Measurements from ENCODE around the gene MAP3K14. TPM values are rescaled to one million over a fixed set of nuclear protein-coding genes. Genes with fewer than 3 reads are reported as not detected.

The MAP3K14 gene
- total and polyA plus RNA-seq, 2 experiments from 2014 or later = 2.3 to 3.0 TPM

DNA sequence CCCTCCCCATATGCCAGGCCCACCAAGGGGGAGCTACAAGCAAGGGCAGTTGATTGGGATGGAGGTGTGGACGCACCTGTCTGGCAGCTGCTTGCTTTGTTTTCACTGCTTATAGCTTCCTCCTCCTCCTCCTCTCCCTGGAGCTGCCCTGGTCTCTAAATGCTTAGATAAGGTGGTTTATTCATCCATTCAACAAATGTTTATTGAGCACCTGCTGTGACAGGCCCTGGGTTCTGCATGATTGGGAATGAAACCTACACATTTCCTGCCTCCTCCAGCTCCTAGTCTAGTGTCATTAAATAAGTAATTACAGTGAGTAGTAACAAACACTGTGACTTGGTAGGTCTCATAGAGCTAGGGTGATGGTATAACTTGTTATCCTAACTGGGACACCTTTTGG, 17.4 kb upstream of the MAP3K14 start:
- Histone ChIP-seq H3K79me2 (no peaks in the 10 kb centered on the region), H3K9me3 (ENCODE audit: low read depth) (no peaks in the 10 kb centered on the region), H4K20me1 (ENCODE audit: insufficient read depth, poor library complexity, severe bottlenecking) (no peaks in the 10 kb centered on the region), H3K4me1 (ENCODE audit: insufficient read depth) (no peaks in the 10 kb centered on the region), H3K9me2 (replicated peaks; ENCODE audit: insufficient read depth) (no peaks in the 10 kb centered on the region), H3K36me3 (replicated peaks; ENCODE audit: insufficient read depth, low read depth) (no peaks in the 10 kb centered on the region), H2AFZ (no peak overlapping the region), H3K27ac (no peak overlapping the region), H3K27me3 (no peaks in the 10 kb centered on the region), H3K4me2 (no peak overlapping the region), H3K4me3 (no peak overlapping the region)
- TF ChIP-seq, protein P1, sequence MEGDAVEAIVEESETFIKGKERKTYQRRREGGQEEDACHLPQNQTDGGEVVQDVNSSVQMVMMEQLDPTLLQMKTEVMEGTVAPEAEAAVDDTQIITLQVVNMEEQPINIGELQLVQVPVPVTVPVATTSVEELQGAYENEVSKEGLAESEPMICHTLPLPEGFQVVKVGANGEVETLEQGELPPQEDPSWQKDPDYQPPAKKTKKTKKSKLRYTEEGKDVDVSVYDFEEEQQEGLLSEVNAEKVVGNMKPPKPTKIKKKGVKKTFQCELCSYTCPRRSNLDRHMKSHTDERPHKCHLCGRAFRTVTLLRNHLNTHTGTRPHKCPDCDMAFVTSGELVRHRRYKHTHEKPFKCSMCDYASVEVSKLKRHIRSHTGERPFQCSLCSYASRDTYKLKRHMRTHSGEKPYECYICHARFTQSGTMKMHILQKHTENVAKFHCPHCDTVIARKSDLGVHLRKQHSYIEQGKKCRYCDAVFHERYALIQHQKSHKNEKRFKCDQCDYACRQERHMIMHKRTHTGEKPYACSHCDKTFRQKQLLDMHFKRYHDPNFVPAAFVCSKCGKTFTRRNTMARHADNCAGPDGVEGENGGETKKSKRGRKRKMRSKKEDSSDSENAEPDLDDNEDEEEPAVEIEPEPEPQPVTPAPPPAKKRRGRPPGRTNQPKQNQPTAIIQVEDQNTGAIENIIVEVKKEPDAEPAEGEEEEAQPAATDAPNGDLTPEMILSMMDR (IDR thresholded peaks at IDR 0.05; ENCODE audit: poor library complexity) = no peak
- TF ChIP-seq EZH2 (IDR thresholded peaks at IDR 0.05; ENCODE audit: borderline replicate concordance) (no peak), EZH2phosphoT487 (IDR thresholded peaks at IDR 0.05; ENCODE audit: low read depth, severe bottlenecking, unreplicated experiment) (no peak)
- no peak for DNase-seq (ENCODE audit: low spot score)
- WGBS (ENCODE audit: low lambda C conversion rate, missing lambda C conversion rate) = 64% methylated on average over 1 of the region's 1 CpG

DNA sequence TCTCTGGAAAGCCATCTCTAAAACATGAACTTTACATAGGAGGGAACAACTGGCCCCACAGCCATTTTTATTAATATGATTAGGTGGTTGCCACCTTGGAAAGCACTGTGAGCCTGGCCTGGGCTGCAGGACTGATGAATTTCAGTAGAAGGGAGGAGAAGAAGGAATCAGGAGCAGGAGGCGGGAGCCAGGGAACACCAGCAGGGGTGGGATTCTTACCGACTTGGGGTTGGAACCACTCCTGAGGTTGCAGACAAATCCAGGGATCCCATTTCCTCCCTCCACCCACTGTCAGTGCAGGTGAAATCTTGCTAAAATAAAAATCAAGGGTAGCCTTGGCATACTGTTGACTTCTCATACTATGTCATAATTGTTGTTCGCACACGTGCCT, 16.9 kb upstream of the MAP3K14 start:
- WGBS (ENCODE audit: low lambda C conversion rate, missing lambda C conversion rate) = 85% methylated on average over 4 of the region's 4 CpGs
- Histone ChIP-seq H4K20me1 (ENCODE audit: insufficient read depth, poor library complexity, severe bottlenecking) (no peaks in the 10 kb centered on the region), H3K79me2 (no peaks in the 10 kb centered on the region), H3K9me3 (ENCODE audit: low read depth) (no peaks in the 10 kb centered on the region), H3K9me2 (replicated peaks; ENCODE audit: insufficient read depth) (no peaks in the 10 kb centered on the region), H3K27ac (no peak overlapping the region), H3K4me1 (ENCODE audit: insufficient read depth) (no peaks in the 10 kb centered on the region), H2AFZ (no peak overlapping the region), H3K4me3 (no peak overlapping the region), H3K4me2 (no peak overlapping the region), H3K36me3 (replicated peaks; ENCODE audit: insufficient read depth, low read depth) (no peaks in the 10 kb centered on the region), H3K27me3 (no peaks in the 10 kb centered on the region)
- no peak for DNase-seq (ENCODE audit: low spot score)
- TF ChIP-seq, protein P1 (IDR thresholded peaks at IDR 0.05; ENCODE audit: poor library complexity) = no peak
- TF ChIP-seq EZH2 (IDR thresholded peaks at IDR 0.05; ENCODE audit: borderline replicate concordance) = no peak
- no peak for TF ChIP-seq EZH2phosphoT487 (IDR thresholded peaks at IDR 0.05; ENCODE audit: low read depth, severe bottlenecking, unreplicated experiment)

DNA sequence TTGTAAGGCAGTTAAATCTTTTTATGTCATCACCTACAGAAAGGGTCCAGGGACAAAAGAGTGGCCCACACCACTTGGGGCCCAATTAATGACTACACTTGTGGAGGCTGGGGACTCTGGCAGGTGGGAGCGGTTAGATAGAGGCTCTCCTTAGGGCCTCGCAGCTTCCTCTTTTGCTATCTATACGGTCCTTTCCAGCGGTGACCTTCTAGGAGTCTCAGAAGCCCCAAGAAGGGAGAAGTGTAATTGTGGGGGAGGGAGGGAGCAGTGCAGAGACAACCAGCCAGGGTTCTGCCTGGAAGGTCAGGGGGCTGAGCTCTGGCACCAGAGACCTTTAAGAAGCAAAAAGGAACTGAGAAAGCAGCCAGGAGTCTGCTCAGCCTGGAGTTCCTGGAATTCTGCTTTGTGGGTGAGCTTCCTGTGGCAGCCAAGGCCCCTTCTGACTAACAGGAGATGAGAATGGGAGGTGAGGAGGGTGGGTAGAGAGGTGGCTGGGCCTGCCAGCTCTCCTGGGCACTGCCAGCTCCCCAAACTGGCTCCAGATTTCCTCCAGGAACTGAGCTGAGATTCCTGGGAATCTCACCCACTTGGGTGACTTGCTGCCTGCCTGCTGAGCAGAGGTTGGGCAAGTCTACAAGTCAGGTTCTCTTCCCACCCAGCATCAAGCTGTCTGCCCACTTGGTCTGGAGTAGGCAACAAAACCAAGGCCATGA, 16.3 kb upstream of the MAP3K14 start:
- Histone ChIP-seq H3K4me1 (ENCODE audit: insufficient read depth) (no peaks in the 10 kb centered on the region), H3K4me3 (no peak overlapping the region), H3K27me3 (no peaks in the 10 kb centered on the region), H3K4me2 (no peak overlapping the region), H3K36me3 (replicated peaks; ENCODE audit: insufficient read depth, low read depth) (no peaks in the 10 kb centered on the region), H4K20me1 (ENCODE audit: insufficient read depth, poor library complexity, severe bottlenecking) (no peaks in the 10 kb centered on the region), H2AFZ (no peak overlapping the region), H3K9me3 (ENCODE audit: low read depth) (no peaks in the 10 kb centered on the region), H3K9me2 (replicated peaks; ENCODE audit: insufficient read depth) (no peaks in the 10 kb centered on the region), H3K79me2 (no peaks in the 10 kb centered on the region), H3K27ac (no peak overlapping the region)
- no peak for TF ChIP-seq EZH2 (IDR thresholded peaks at IDR 0.05; ENCODE audit: borderline replicate concordance)
- TF ChIP-seq, protein P1 (IDR thresholded peaks at IDR 0.05; ENCODE audit: poor library complexity) = no peak
- no peak for TF ChIP-seq EZH2phosphoT487 (IDR thresholded peaks at IDR 0.05; ENCODE audit: low read depth, severe bottlenecking, unreplicated experiment)
- DNase-seq (ENCODE audit: low spot score) = no peak
- WGBS (ENCODE audit: low lambda C conversion rate, missing lambda C conversion rate) = 70% methylated on average over 4 of the region's 4 CpGs
